SK-N-SH (cell line): ENCODE results near the gene CACNA1E. TPM values are rescaled to one million over a fixed set of nuclear protein-coding genes. Genes with fewer than 3 reads are reported as not detected.

Experiments used
- CTCF ChIA-PET: fragments of 300-600, 350-600 bp; formaldehyde crosslinking; extraction: SDS; loops from one replicate; lab custom pipeline; 2021; lab: Yijun Ruan, JAX
- POLR2A ChIA-PET: fragments of 350-600 bp; sonication (Branson Sonifier 250); formaldehyde crosslinking; extraction: SDS; loops from one replicate; lab custom pipeline; 2020; ENCODE audit warnings: antibody characterized with exemption, inconsistent platforms; lab: Yijun Ruan, JAX
- DNase-seq: peaks from one replicate; pipeline ENCODE4 v3.0.0; 2012
- H2AFZ ChIP-seq: fragments of 200-600 bp; sonication (generic); 2 replicates; pipeline ENCODE4 v1.8.1; 2016; ENCODE audit warnings: antibody characterized with exemption, mild to moderate bottlenecking, low read depth
- H3F3A ChIP-seq: fragments of 200-600 bp; sonication (generic); replicated peaks from 2 replicates; pipeline ENCODE3; 2016; ENCODE audit warnings: antibody characterized with exemption, mild to moderate bottlenecking; ENCODE audit not compliant: insufficient read depth
- H3K27ac ChIP-seq, 2 experiments: fragments of 200-500 bp in 1 of 2; fragments of 200-600 bp in 1 of 2; sonication (Bioruptor generic) in 1 of 2; sonication (generic), shearing (Covaris generic) in 1 of 2; 2 replicates each; pipeline versions ENCODE4 v1.5.1 to v1.6.1; 2014 to 2016; ENCODE audit warnings: low read depth in 2 of 2, inconsistent platforms in 1 of 2, low read length in 1 of 2, mild to moderate bottlenecking in 1 of 2, mixed read lengths in 1 of 2
- H3K27me3 ChIP-seq: fragments of 200-600 bp; sonication (generic), shearing (Covaris generic); 2 replicates; pipeline ENCODE4 v1.6.1; 2016; ENCODE audit warnings: mixed run types; ENCODE audit not compliant: insufficient read depth
- H3K36me3 ChIP-seq, 2 experiments: fragments of 200-500 bp in 1 of 2; fragments of 200-600 bp in 1 of 2; sonication (Bioruptor generic) in 1 of 2; sonication (generic) in 1 of 2; replicated peaks in 1 of 2; 2 replicates each; pipeline versions ENCODE3 to v1.5.1; 2014 to 2016; ENCODE audit warnings: low read length in 1 of 2, mild to moderate bottlenecking in 1 of 2; ENCODE audit not compliant: insufficient read depth in 2 of 2, control insufficient read depth in 1 of 2
- H3K4me1 ChIP-seq, 2 experiments: fragments of 200-500 bp in 1 of 2; fragments of 200-600 bp in 1 of 2; sonication (Bioruptor generic) in 1 of 2; sonication (generic), shearing (Covaris generic) in 1 of 2; 2 replicates each; pipeline versions ENCODE4 v1.5.1 to v1.6.1; 2014 to 2016; ENCODE audit warnings: low read depth in 1 of 2, low read length in 1 of 2, mixed run types in 1 of 2; ENCODE audit not compliant: insufficient read depth in 2 of 2, control insufficient read depth in 1 of 2
- H3K4me2 ChIP-seq: fragments of 200-600 bp; sonication (generic), shearing (Covaris generic); 2 replicates; pipeline ENCODE4 v1.6.1; 2017; ENCODE audit warnings: mixed run types
- H3K4me3 ChIP-seq, 2 experiments: fragments of 200-500 bp in 1 of 2; fragments of 200-600 bp in 1 of 2; sonication (Bioruptor generic) in 1 of 2; sonication (generic), shearing (Covaris generic) in 1 of 2; 2 replicates each; pipeline versions ENCODE4 v1.5.1 to v1.8.1; 2014 to 2016; ENCODE audit warnings: low read depth in 2 of 2, inconsistent platforms in 1 of 2, low read length in 1 of 2, mild to moderate bottlenecking in 1 of 2, mixed read lengths in 1 of 2, moderate library complexity in 1 of 2
- H3K79me2 ChIP-seq: fragments of 200-600 bp; sonication (generic); 2 replicates; pipeline ENCODE4 v1.8.1; 2017; ENCODE audit warnings: mild to moderate bottlenecking; ENCODE audit not compliant: insufficient read depth
- H3K9ac ChIP-seq: fragments of 200-600 bp; sonication (generic); 2 replicates; pipeline ENCODE4 v1.6.1; 2017; ENCODE audit warnings: mixed run types
- H3K9me2 ChIP-seq: fragments of 200-600 bp; sonication (generic); 2 replicates; pipeline ENCODE4 v1.6.1; 2017; ENCODE audit warnings: mixed run types
- H3K9me3 ChIP-seq: fragments of 200-600 bp; sonication (generic); 2 replicates; pipeline ENCODE4 v1.6.1; 2017; ENCODE audit warnings: mixed run types, mild to moderate bottlenecking, moderate library complexity
- H4K20me1 ChIP-seq: fragments of 200-600 bp; sonication (generic); 2 replicates; pipeline ENCODE4 v1.6.1; 2017; ENCODE audit warnings: mild to moderate bottlenecking, mixed run types; ENCODE audit not compliant: insufficient read depth
- CTCF ChIP-seq: fragments of 200-600 bp; sonication (generic); IDR thresholded peaks from 2 replicates; pipeline ENCODE4 v1.6.1; 2017; ENCODE audit warnings: antibody characterized with exemption, mild to moderate bottlenecking, moderate library complexity
- ELF1 ChIP-seq: IDR thresholded peaks from 2 replicates; pipeline ENCODE4 v1.4.0; 2012
- EP300 ChIP-seq, 2 experiments: IDR thresholded peaks; 2 replicates each; pipeline versions ENCODE4 v1.4.0 to v1.6.1; 2012; ENCODE audit warnings: borderline replicate concordance in 1 of 2, low read depth in 1 of 2, low read length in 1 of 2
- GABPA ChIP-seq: IDR thresholded peaks from 2 replicates; pipeline ENCODE4 v1.4.0; 2012; ENCODE audit warnings: low read depth, mild to moderate bottlenecking
- IRF3 ChIP-seq: fragments of 150-350 bp; IDR thresholded peaks from 2 replicates; pipeline ENCODE4 v1.6.1; 2016; ENCODE audit warnings: mild to moderate bottlenecking, low read depth, low read length
- JUND ChIP-seq: IDR thresholded peaks from 2 replicates; pipeline ENCODE4 v1.4.0; 2012
- MEF2A ChIP-seq: IDR thresholded peaks from 2 replicates; pipeline ENCODE4 v1.4.0; 2012; ENCODE audit warnings: low read depth, borderline replicate concordance
- MXI1 ChIP-seq: IDR thresholded peaks from 2 replicates; pipeline ENCODE4 v1.6.1; 2012; ENCODE audit warnings: mild to moderate bottlenecking, low read depth, low read length, improper control_type of control experiment
- PBX3 ChIP-seq: IDR thresholded peaks from 2 replicates; pipeline ENCODE4; 2012
- POLR2AphosphoS5 ChIP-seq: IDR thresholded peaks from 2 replicates; pipeline ENCODE4 v1.6.1; 2012; ENCODE audit warnings: low read depth, low read length
- RCOR1 ChIP-seq: fragments of 150-350 bp; IDR thresholded peaks from 2 replicates; pipeline ENCODE4 v1.6.1; 2017; ENCODE audit warnings: antibody characterized with exemption, low read length
- REST ChIP-seq: IDR thresholded peaks from 2 replicates; pipeline ENCODE4 v1.6.1; 2012; ENCODE audit warnings: mild to moderate bottlenecking, low read depth, low read length, moderate library complexity
- SMC3 ChIP-seq: IDR thresholded peaks from 2 replicates; pipeline ENCODE4 v1.6.1; 2012; ENCODE audit warnings: low read depth, low read length, improper control_type of control experiment
- TAF1 ChIP-seq: IDR thresholded peaks from 2 replicates; pipeline ENCODE4 v1.6.1; 2012; ENCODE audit warnings: low read depth, mild to moderate bottlenecking, low read length, moderate library complexity, borderline replicate concordance
- TCF12 ChIP-seq: IDR thresholded peaks from 2 replicates; pipeline ENCODE4 v1.4.0; 2012
- TEAD4 ChIP-seq: IDR thresholded peaks from 2 replicates; pipeline ENCODE4 v1.4.0; 2012; ENCODE audit warnings: mild to moderate bottlenecking, borderline replicate concordance; ENCODE audit not compliant: insufficient read depth
- YY1 ChIP-seq: IDR thresholded peaks from 2 replicates; pipeline ENCODE4 v1.4.0; 2012; ENCODE audit warnings: low read depth, mild to moderate bottlenecking
- WGBS: methylation state at CpG from one replicate; pipeline ENCODE4 v1.1.6; 2017; ENCODE audit warnings: low lambda C conversion rate; 5-methylcytosine and 5-hydroxymethylcytosine counted together
- polyA plus RNA-seq, 3 experiments: library from polyadenylated mRNA; depleted of rRNA; stranded (reverse); fragments of >200 nt; gene quantifications; 2 replicates each; pipeline ENCODE4 v1.2.3, GENCODE V29; 2012
- TF ChIP-seq, protein P1 (sequence below): IDR thresholded peaks from 2 replicates; pipeline ENCODE4 v1.4.0; 2012; ENCODE audit warnings: low read depth, borderline replicate concordance
- TF ChIP-seq, protein P2 (sequence below): fragments of 150-350 bp; IDR thresholded peaks from 2 replicates; pipeline ENCODE4 v1.6.1; 2017; ENCODE audit warnings: antibody characterized with exemption, low read length, low read depth, borderline replicate concordance

The CACNA1E gene
- polyA plus RNA-seq, 1 of the 3 experiments (the other 2 are of a cell fraction): not detected

- TF ChIP-seq REST: no peak
- no peak for TF ChIP-seq SMC3
- TF ChIP-seq TEAD4: no peak
- TF ChIP-seq, protein P1, sequence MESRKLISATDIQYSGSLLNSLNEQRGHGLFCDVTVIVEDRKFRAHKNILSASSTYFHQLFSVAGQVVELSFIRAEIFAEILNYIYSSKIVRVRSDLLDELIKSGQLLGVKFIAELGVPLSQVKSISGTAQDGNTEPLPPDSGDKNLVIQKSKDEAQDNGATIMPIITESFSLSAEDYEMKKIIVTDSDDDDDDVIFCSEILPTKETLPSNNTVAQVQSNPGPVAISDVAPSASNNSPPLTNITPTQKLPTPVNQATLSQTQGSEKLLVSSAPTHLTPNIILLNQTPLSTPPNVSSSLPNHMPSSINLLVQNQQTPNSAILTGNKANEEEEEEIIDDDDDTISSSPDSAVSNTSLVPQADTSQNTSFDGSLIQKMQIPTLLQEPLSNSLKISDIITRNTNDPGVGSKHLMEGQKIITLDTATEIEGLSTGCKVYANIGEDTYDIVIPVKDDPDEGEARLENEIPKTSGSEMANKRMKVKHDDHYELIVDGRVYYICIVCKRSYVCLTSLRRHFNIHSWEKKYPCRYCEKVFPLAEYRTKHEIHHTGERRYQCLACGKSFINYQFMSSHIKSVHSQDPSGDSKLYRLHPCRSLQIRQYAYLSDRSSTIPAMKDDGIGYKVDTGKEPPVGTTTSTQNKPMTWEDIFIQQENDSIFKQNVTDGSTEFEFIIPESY: no peak
- TF ChIP-seq EP300 (IDR thresholded peaks at IDR 0.05; ENCODE audit: borderline replicate concordance in 1 of 2, low read depth in 1 of 2, low read length in 1 of 2): no peak
- no peak for TF ChIP-seq MEF2A
- TF ChIP-seq TCF12: no peak
- TF ChIP-seq JUND: no peak
- TF ChIP-seq TAF1: no peak
- TF ChIP-seq POLR2AphosphoS5: no peak
Measured at GRCh38 chr1:181803421-181803820, 320.1 kb downstream of the CACNA1E start (continued).

DNA sequence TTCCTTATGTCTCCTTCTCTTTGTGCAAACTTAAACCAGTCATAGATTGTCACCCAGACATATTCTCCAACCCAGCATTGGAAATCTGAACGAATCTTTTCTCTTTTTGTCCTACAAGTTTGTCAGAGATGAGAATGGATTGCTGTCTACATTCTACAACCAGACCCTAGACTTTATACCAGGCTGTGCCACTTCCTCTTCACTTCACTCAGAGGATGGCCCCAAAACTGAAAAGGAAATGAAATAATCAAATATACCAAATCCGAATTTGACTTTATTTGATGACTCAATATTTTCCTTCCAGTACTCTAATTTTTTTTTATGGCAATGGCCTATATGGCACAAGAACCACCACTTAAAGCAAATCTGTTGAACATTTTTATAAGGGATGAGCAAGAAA, 321.7 kb downstream of the CACNA1E start:
- CTCF ChIA-PET: no interaction called here
- DNase-seq: no peak
- H3K4me3 ChIP-seq: no peak overlapping the region
- no peaks in the 10 kb centered on the region for H4K20me1 ChIP-seq
- no peaks in the 10 kb centered on the region for H3K9me3 ChIP-seq
- H3K4me1 ChIP-seq: no peaks in the 10 kb centered on the region
- H3K9me2 ChIP-seq: no peaks in the 10 kb centered on the region
- POLR2A ChIA-PET: no interaction called here
- no peaks in the 10 kb centered on the region for H3K36me3 ChIP-seq
- no peaks in the 10 kb centered on the region for H3K27me3 ChIP-seq
- no peak overlapping the region for H2AFZ ChIP-seq
- H3K79me2 ChIP-seq: no peaks in the 10 kb centered on the region
- no peak overlapping the region for H3K4me2 ChIP-seq
- H3F3A ChIP-seq: no peaks in the 10 kb centered on the region
- H3K27ac ChIP-seq: no peak overlapping the region
- WGBS: 2% methylated on average over 2 of the region's 2 CpGs
- no peak overlapping the region for H3K9ac ChIP-seq
- no peak for TF ChIP-seq PBX3
- no peak for TF ChIP-seq CTCF
- no peak for TF ChIP-seq RCOR1
- TF ChIP-seq, protein P2, sequence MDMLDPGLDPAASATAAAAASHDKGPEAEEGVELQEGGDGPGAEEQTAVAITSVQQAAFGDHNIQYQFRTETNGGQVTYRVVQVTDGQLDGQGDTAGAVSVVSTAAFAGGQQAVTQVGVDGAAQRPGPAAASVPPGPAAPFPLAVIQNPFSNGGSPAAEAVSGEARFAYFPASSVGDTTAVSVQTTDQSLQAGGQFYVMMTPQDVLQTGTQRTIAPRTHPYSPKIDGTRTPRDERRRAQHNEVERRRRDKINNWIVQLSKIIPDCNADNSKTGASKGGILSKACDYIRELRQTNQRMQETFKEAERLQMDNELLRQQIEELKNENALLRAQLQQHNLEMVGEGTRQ: no peak
- TF ChIP-seq YY1: no peak
- TF ChIP-seq EP300 (IDR thresholded peaks at IDR 0.05; ENCODE audit: borderline replicate concordance in 1 of 2, low read depth in 1 of 2, low read length in 1 of 2): no peak
- no peak for TF ChIP-seq TEAD4
- no peak for TF ChIP-seq IRF3
- no peak for TF ChIP-seq ELF1
- no peak for TF ChIP-seq MXI1
- TF ChIP-seq, protein P1: no peak
- TF ChIP-seq TCF12: no peak
- no peak for TF ChIP-seq GABPA
